ENCODE measurements around the gene ACTA1.
A peak's percentile ranks its signal among the peaks of the same experiment; 100 is the strongest.
"Not testable (repeated sequence)": the region's sequence is repeated elsewhere in the genome, so short reads cannot be mapped to it uniquely, and the experiment has no call there.

Gene ACTA1

DNA sequence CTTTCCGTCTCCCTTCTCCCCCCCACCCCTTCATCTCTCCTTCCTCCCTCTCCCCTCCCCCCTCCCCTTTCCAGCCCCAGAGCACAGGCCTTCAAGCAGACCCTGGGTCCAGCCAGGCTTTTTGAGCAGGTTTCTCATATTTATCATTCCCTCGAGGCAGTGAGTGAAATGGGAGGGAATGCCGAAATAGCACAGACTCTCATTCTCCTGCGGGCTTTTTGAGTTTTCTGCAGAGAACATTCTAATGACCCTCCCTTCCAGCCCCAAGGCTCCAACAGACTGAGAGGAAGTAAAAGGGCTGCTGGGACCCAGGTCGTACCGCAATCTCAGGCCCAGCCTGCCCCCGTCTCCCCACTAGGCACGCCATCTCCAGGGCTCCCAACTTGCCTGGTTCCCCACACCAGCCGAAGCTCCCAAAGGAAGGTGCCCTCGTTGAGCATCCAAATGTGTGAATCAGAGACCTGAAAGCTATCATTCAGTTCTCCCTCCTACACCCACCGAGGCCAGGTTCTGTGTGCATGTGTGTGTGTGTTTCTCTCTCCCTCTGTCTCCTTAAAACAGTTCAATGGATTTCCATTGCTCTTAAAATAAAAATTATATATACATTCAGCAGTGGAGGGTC lies 22.3 kb downstream of the ACTA1 start:
- no peak overlapping the region for H3K27ac Mint-ChIP-seq
- no peak overlapping the region for H3K4me3 Mint-ChIP-seq
- peaks cover 3 to 18% of the 10 kb centered on the region in 2 donors for H3K4me1 Mint-ChIP-seq (ENCODE audit: low read depth in 2 of 2)
- no peaks in the 10 kb centered on the region for H3K9me3 Mint-ChIP-seq
- ATAC-seq (replicated peaks) (no peak), DNase-seq (no peak)
- peaks cover 7% of the 10 kb centered on the region for H3K36me3 Mint-ChIP-seq (ENCODE audit: insufficient read depth)
- H3K27me3 Mint-ChIP-seq: peaks cover 41 to 45% of the 10 kb centered on the region in 2 donors

DNA sequence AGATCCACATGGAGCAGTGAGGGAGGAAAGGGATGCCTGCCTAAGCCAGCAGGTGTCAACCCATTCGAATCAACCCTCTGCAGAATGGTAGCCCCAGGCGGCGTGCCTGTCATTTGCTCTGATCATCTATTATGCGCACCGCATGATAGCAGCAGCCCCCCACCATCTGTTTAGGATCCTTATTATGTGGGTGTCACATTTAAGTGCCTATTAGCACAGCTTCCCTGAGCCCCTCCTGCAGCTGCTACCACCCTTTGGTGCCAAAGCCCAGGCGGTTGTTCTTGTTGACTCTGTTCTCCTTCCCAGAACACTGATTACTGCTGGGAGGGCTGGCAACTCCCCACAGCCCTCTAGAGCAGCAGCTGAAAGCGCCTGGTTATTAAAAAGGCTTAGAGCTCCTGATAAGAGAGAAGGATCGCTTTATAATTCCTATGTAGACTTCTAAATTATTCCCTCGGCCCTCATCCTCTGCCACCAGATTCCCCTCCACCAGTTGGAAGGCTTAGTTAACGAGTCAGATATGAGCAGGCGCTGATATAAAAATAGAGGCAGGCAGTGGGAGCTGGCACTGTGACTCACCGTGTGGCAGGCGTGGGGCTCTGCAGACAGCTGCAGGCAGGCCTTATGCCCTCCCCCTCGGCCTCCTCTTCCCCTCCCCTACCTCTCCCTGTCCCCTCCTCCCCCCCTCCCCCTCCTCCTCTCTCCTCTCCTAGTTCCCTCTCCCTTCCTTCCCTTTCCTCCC lies 23.0 kb downstream of the ACTA1 start:
- DNase-seq (no peak), ATAC-seq (replicated peaks) (no peak)
- Mint-ChIP-seq H3K27ac (no peak overlapping the region), H3K27me3 (peaks cover 43 to 52% of the 10 kb centered on the region in 2 donors), H3K4me3 (no peak overlapping the region), H3K36me3 (ENCODE audit: insufficient read depth) (peaks cover 7% of the 10 kb centered on the region), H3K9me3 (no peaks in the 10 kb centered on the region), H3K4me1 (ENCODE audit: low read depth in 2 of 2) (peaks cover 3 to 18% of the 10 kb centered on the region in 2 donors)

DNA sequence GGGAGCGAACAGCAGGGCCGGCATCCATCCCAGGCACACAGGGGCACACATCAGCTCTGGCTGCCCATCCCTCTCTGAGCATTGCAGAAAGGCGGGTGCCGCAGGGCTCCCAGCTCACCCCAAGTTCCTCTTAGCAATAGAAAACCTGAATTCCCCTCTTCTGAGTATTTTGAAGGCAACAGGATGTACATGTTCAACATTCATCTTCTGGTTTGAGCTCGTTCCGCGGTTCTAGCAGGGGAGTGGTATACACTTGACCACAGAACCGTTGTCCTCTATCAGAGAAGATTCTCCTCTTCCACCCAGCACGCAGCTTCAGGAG lies 23.6 kb downstream of the ACTA1 start:
- Mint-ChIP-seq H3K4me1 (ENCODE audit: low read depth in 2 of 2) (peaks cover 3 to 18% of the 10 kb centered on the region in 2 donors), H3K36me3 (ENCODE audit: insufficient read depth) (peaks cover 7% of the 10 kb centered on the region), H3K27ac (no peak overlapping the region), H3K4me3 (no peak overlapping the region), H3K9me3 (no peaks in the 10 kb centered on the region), H3K27me3 (peaks cover 49 to 58% of the 10 kb centered on the region in 2 donors)
- no peak for DNase-seq
- no peak for ATAC-seq (replicated peaks)

DNA sequence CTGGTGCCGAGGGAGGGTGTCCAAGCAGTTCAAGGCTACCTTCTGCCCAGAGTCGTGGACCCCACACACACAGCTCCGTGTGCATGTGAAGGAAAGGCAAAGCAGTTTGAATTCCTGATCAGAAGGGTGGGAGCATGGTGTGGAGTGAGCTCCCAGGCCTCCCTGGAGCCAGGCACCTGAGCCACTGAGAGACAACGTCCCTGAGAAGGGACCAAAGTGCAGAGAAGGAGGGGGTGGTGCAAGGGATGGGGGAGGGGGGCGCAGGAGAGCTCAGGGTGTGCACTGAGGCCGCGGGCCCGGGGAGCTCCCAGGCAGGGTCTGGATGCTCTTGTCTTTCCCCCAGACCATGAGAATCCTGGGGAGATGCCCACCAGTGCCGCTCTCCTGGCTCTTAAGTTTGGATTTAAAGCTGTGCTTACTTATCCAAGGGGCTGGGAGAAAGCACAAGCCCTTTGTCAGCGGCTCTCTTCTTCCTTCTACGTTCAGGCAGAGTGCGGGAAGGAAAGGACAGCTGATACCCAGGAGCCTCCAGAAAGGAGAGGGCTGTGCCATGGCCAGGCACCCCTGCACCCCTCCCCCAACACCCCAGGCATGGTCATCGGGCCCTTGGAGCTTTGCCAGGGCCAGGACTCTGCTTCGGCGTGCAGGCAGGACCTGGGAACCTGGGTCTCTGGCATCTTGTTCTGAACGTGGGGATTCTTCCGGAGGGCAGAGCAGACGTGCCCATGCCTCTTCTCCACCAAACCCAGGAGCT lies 24.1 kb downstream of the ACTA1 start:
- Mint-ChIP-seq H3K27ac (no peak overlapping the region), H3K27me3 (peaks cover 54 to 63% of the 10 kb centered on the region in 2 donors)
- no peak for ATAC-seq (replicated peaks)

DNA sequence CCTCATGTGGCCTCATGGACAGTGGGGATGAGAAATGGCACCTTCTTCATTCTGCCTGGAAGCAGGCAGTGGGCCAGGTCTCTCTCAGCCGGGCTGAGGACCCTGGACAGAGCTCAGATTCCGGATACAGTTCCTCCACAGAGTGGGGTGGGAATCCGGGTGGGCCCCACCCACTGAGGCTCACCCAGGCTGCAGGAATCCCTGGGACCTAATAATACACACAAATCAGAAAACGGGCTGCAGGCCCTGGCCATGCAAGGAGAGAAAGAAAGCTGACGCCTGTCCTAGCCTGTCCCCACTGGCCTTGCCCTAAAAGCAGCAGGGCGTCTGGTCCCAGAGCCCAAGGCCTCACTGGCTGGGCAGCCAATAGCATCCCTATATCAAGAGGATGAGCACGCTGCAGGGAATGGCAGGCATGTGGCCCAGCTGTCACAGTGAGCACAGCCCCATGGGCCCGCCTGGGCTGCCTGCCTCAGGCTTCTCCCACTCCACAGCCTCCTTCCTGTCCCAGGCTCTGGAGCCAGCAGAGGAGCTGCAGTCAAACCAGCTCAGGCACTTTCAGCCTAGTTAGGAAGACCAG lies 25.3 kb downstream of the ACTA1 start:
- no peak for DNase-seq
- H3K27ac Mint-ChIP-seq: no peak overlapping the region
- H3K4me3 Mint-ChIP-seq: no peak overlapping the region
- peaks cover 3 to 18% of the 10 kb centered on the region in 2 donors for H3K4me1 Mint-ChIP-seq (ENCODE audit: low read depth in 2 of 2)
- H3K36me3 Mint-ChIP-seq (ENCODE audit: insufficient read depth): peaks cover 7% of the 10 kb centered on the region
- no peaks in the 10 kb centered on the region for H3K9me3 Mint-ChIP-seq
- H3K27me3 Mint-ChIP-seq: peaks cover 63 to 75% of the 10 kb centered on the region in 2 donors
- no peak for ATAC-seq (replicated peaks)

More for the DNA sequence above, 24.1 kb downstream of the ACTA1 start:
- no peak for DNase-seq
- Mint-ChIP-seq H3K36me3 (ENCODE audit: insufficient read depth) (peaks cover 7% of the 10 kb centered on the region), H3K4me3 (no peak overlapping the region), H3K4me1 (ENCODE audit: low read depth in 2 of 2) (peaks cover 3 to 18% of the 10 kb centered on the region in 2 donors), H3K9me3 (no peaks in the 10 kb centered on the region)

DNA sequence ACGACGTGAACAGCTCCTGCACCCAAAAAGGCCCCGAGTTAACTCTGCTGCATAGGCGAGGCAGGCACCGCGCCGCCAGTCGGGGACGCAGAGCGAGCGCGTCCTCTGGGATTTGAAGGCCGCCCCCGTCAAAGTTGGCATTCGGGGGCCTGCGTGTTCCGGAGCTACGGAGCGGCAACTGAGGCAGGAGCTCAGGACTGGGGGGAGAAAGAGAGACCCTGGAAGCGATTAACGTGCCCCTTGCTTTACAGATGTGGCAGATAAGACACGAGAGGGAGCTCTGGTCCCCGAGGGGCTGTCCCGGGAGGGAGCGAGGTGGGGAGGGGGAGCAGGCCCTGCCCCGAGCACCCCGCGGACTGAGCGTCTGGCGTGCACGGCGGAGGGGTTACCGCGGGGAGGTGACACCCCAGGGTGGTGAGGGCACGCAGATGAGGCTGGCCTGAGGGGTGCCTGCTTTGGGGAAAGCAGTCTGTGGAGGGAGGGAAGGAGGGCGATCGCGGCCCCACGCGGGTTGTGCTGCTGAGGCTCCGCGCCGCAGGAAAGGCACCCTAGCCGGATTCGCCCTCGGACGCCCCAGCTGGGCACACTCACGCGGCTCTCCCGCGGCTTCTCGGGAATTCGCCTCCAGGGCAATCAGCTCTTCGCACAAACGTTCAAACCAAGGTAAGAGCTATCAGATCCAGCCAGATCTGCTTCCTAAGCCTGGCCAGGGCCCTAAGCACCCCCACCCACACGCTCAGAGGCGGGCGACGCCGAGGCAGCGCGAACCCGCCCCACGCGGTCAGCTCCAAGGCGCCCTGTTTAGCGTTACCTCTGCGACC lies 26.5 kb downstream of the ACTA1 start:
- Mint-ChIP-seq H3K4me3 (peak overlapping the region; percentile 62 to 74), H3K36me3 (ENCODE audit: insufficient read depth) (peaks cover 7% of the 10 kb centered on the region), H3K4me1 (ENCODE audit: low read depth in 2 of 2) (peaks cover 3 to 18% of the 10 kb centered on the region in 2 donors), H3K27me3 (peaks cover 73 to 87% of the 10 kb centered on the region in 2 donors), H3K9me3 (no peaks in the 10 kb centered on the region), H3K27ac (no peak overlapping the region)
- ATAC-seq (replicated peaks): peak; percentile 22
- DNase-seq: no peak

DNA sequence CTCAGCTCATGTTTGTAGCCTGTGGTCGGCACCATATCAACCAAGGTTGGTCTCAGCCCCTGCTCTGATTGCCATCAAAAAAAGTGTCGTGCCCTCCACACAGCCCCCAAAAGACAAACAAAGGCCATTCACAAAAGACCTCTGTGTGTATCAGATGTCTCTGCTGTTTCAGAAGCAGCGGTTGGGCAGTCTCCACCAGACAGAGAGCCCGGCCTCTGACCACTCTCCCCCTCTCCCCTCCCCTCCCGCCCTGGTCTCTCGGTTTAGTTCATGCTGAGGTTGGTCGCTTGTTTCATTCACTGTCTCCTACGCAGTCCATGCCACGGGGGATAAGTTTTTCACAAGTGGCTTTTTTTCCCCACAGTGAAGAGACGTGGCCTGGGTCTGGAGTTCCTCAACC lies 27.1 kb downstream of the ACTA1 start:
- H3K9me3 Mint-ChIP-seq: no peaks in the 10 kb centered on the region
- peaks cover 78 to 93% of the 10 kb centered on the region in 2 donors for H3K27me3 Mint-ChIP-seq
- H3K27ac Mint-ChIP-seq: no peak overlapping the region
- peaks cover 7% of the 10 kb centered on the region for H3K36me3 Mint-ChIP-seq (ENCODE audit: insufficient read depth)
- H3K4me3 Mint-ChIP-seq: peak overlapping the region; percentile 62 to 74
- DNase-seq (no peak), ATAC-seq (replicated peaks) (no peak)
- peaks cover 3 to 18% of the 10 kb centered on the region in 2 donors for H3K4me1 Mint-ChIP-seq (ENCODE audit: low read depth in 2 of 2)

DNA sequence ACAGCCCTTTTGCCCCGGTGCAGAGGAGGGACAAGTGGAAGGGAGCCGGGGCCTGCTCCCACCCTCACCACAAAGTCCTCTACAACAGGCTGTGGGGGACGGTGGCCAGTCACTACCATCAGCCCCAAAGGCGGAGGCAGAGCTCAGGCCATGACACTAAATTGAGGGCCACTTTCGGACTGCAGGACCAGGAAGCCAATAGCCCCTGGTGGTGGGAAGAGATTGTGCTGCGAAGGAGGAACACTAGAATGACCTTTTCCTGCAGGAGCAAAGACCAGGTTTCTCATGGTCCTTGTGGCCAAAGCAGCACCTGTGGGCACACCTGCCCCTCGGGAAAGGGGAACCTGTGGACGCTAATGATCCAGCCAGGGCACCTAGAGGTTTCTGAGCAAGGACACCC lies 30.3 kb downstream of the ACTA1 start:
- DNase-seq (no peak), ATAC-seq (replicated peaks) (no peak)
- H3K27me3 Mint-ChIP-seq: peaks cover 68 to 88% of the 10 kb centered on the region in 2 donors
- no peaks in the 10 kb centered on the region for H3K9me3 Mint-ChIP-seq
- no peak overlapping the region for H3K4me3 Mint-ChIP-seq
- H3K27ac Mint-ChIP-seq: no peak overlapping the region
- H3K4me1 Mint-ChIP-seq (ENCODE audit: low read depth in 2 of 2): peaks cover 3 to 12% of the 10 kb centered on the region in 2 donors
- H3K36me3 Mint-ChIP-seq (ENCODE audit: insufficient read depth): no peaks in the 10 kb centered on the region

DNA sequence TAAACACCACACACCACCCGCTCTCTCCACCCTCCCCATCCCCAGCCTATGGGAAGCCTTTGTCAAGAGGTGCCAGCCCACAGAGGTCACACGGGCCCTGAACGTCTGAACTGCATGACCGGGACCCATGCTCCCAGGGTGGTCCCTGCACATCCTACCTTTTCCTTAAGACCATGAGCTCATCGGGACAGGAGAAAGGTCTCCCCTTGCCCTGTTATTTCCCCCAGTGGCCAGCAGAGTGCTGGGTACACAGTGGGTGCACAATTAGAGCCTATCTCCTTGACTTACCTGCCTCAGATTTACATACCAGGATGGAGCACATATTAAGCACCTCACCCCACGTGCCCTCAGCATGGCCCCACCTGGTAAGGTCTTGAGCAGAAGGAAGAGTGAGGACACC lies 30.9 kb downstream of the ACTA1 start:
- ATAC-seq (replicated peaks): no peak
- Mint-ChIP-seq H3K4me3 (no peak overlapping the region), H3K4me1 (ENCODE audit: low read depth in 2 of 2) (peaks cover 3 to 9% of the 10 kb centered on the region in 2 donors)

DNA sequence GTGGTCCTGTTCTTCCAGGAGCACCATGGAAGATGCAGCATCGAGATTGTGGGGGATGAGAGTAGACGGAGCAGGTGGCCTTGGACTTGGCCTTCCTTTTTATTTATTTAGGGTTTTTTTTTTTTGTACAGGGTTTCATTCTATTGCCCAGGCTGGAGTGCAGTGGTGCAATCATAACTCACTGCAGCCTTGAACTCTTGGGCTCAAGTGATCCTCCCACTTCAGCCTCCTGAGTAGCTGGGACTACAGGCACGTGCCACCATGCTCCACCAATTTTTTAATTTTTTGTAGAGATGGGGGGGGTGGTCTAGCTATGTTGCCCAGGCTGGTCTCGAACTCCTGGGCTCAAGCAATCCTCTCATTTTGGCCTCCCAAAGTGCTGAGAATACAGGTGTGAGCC lies 31.6 kb downstream of the ACTA1 start:
- H3K9me3 Mint-ChIP-seq; DNase-seq; ATAC-seq (replicated peaks); H3K27ac Mint-ChIP-seq; H3K4me3 Mint-ChIP-seq; H3K36me3 Mint-ChIP-seq (ENCODE audit: insufficient read depth); H3K4me1 Mint-ChIP-seq (ENCODE audit: low read depth in 2 of 2): not testable (repeated sequence)
- peaks cover 62 to 86% of the 10 kb centered on the region in 2 donors for H3K27me3 Mint-ChIP-seq

More for the DNA sequence above, 30.9 kb downstream of the ACTA1 start:
- no peaks in the 10 kb centered on the region for H3K36me3 Mint-ChIP-seq (ENCODE audit: insufficient read depth)
- peaks cover 66 to 87% of the 10 kb centered on the region in 2 donors for H3K27me3 Mint-ChIP-seq
- no peak overlapping the region for H3K27ac Mint-ChIP-seq
- no peaks in the 10 kb centered on the region for H3K9me3 Mint-ChIP-seq
- no peak for DNase-seq

DNA sequence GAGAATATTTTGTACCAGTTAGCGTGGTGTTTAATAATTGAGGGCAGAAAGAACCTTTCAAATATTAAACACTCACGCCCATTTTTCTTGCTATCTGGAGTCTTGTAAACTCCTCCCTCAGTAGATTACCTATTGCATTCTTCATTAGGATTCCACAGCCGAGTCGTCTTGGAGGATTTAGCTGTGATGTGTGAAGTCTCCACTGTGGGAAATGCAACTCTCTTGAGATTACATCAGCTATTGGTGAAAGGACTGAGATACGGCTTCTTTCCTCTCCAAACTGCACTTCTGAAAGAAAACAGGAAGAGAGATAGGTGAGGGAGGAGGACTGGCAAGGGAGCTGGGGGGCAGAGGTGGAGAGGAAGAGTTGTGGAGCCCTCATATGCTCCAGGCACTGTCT lies 36.1 kb downstream of the ACTA1 start:
- no peaks in the 10 kb centered on the region for H3K36me3 Mint-ChIP-seq (ENCODE audit: insufficient read depth)
- ATAC-seq (replicated peaks): no peak
- H3K4me3 Mint-ChIP-seq: no peak overlapping the region
- no peak for DNase-seq
- H3K9me3 Mint-ChIP-seq: no peaks in the 10 kb centered on the region
- H3K27me3 Mint-ChIP-seq: peaks cover 53 to 86% of the 10 kb centered on the region in 2 donors
- no peaks in the 10 kb centered on the region for H3K4me1 Mint-ChIP-seq (ENCODE audit: low read depth in 2 of 2)
- no peak overlapping the region for H3K27ac Mint-ChIP-seq

DNA sequence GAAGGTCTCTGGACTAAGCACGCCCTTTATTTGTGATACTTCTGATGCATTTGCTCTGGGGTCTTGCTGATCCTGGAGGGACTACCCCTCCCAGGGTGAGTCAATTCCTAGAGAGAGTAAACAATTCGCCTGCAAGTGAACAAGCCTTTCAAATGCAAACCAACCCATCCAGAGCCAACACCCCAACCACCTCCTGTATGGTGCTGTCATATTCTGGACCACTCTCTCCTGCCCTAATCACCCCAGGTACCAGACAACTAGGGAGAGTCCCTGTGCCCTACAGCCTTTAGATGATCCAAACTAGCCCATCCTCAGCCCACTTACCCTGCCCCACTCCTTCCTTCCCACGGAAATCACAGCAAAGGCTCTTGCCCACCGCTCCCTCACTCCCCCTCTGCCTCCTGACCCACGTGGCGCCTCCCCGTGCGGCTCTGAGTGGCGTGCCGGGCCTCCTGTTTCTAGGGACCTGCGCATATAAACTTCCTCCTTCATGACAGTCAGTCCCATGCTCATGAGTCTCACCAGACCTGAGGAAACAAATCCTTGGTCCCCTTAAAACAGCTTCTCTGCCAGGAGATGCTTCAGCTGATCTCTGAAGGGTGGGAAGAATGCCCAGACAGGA lies 37.2 kb downstream of the ACTA1 start:
- Mint-ChIP-seq H3K4me3 (no peak overlapping the region), H3K27me3 (peaks cover 57 to 86% of the 10 kb centered on the region in 2 donors)
- no peak for DNase-seq

More for the DNA sequence above, 37.2 kb downstream of the ACTA1 start:
- H3K4me1 Mint-ChIP-seq (ENCODE audit: low read depth in 2 of 2): no peaks in the 10 kb centered on the region
- H3K9me3 Mint-ChIP-seq: no peaks in the 10 kb centered on the region
- H3K36me3 Mint-ChIP-seq (ENCODE audit: insufficient read depth): peaks cover 3% of the 10 kb centered on the region
- no peak for ATAC-seq (replicated peaks)
- no peak overlapping the region for H3K27ac Mint-ChIP-seq

Measured in effector memory CD8-positive, alpha-beta T cell (primary cell).